Measurements from ENCODE around the gene CD276. TPM values are rescaled to one million over a fixed set of nuclear protein-coding genes. Genes with fewer than 3 reads are reported as not detected.

CD276 gene
- total RNA-seq, 1 experiment from 2014 or later: 133 TPM

DNA sequence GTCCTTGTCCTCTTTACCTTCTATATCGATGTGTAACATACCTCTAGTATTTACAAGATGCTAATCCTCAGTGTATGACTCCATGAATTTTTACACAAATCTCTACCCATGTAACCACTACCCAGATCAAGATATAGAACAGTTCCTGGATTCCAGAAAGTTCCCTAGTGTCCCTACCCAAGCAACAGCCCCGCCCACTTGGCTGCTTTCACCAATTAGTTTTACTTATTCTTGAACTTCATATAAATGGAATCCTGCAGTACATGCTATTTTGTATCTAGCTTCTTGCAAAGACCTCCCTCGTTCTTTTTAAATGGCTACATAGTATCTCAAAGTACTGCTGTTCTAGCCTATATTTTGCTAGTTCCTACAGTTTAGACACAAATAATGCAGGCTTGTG, 33.0 kb downstream of the CD276 start:
- Histone ChIP-seq H4K91ac (ENCODE audit: insufficient read length, low read depth, low read length) (no peak overlapping the region), H2AK5ac (ENCODE audit: insufficient read length, low read length) (no peak overlapping the region), H3K4ac (ENCODE audit: low read depth, low read length) (no peak overlapping the region), H3T11ph (ENCODE audit: low read length) (no peak overlapping the region), H3K27ac (ENCODE audit: insufficient read length, low read depth, low read length) (no peak overlapping the region), H4K20me1 (ENCODE audit: control insufficient read depth, insufficient read depth, insufficient read length) (no peaks in the 10 kb centered on the region), H3K23me2 (ENCODE audit: insufficient read length, low read depth, low read length, poor library complexity, severe bottlenecking) (no peaks in the 10 kb centered on the region), H2BK20ac (ENCODE audit: low read depth, low read length, poor library complexity, severe bottlenecking) (no peak overlapping the region), H3K14ac (ENCODE audit: insufficient read depth, low read length) (no peak overlapping the region), H2BK120ac (ENCODE audit: low read depth, low read length, poor library complexity, severe bottlenecking) (no peak overlapping the region), H3K4me2 (ENCODE audit: insufficient read depth, insufficient read length, low read length) (no peak overlapping the region), H3K79me2 (ENCODE audit: insufficient read depth, low read length) (no peaks in the 10 kb centered on the region), H3K18ac (ENCODE audit: insufficient read length, low read depth, low read length) (no peak overlapping the region), H3K9ac (ENCODE audit: extremely low read depth, insufficient read length, low read length) (no peak overlapping the region), H3K4me1 (ENCODE audit: insufficient read depth, low read length) (no peaks in the 10 kb centered on the region), H2BK12ac (ENCODE audit: insufficient read length, low read depth, low read length) (no peak overlapping the region), H4K5ac (ENCODE audit: insufficient read length, low read depth, low read length) (no peak overlapping the region), H3K56ac (ENCODE audit: insufficient read length, low read depth, low read length) (no peak overlapping the region), H2AFZ (ENCODE audit: low read length) (no peak overlapping the region), H3K79me1 (ENCODE audit: insufficient read depth, low read depth, low read length, poor library complexity, severe bottlenecking) (no peaks in the 10 kb centered on the region), H3K9me3 (ENCODE audit: control insufficient read depth, low read depth, low read length) (no peaks in the 10 kb centered on the region), H3K27me3 (ENCODE audit: insufficient read depth, low read length) (no peaks in the 10 kb centered on the region; the same call in 1 of the 2 replicates), H3K23ac (ENCODE audit: insufficient read length, low read depth, low read length) (no peak overlapping the region), H2BK15ac (ENCODE audit: low read depth, low read length) (no peak overlapping the region), H2BK5ac (ENCODE audit: insufficient read length, low read length) (no peak overlapping the region), H4K8ac (replicated peaks; ENCODE audit: insufficient read length, low read depth, low read length) (no peak overlapping the region)
- Mint-ChIP-seq H3K36me3 (ENCODE audit: insufficient read depth in 1 of 3, low read depth in 3 of 3) (peaks cover 9 to 21% (median 17%) of the 10 kb centered on the region in 3 experiments; a peak in 6 of 7 replicates), H3K27ac (no peak overlapping the region), H3K4me3 (no peak overlapping the region), H3K9me3 (no peaks in the 10 kb centered on the region), H3K4me1 (peaks cover 3 to 5% of the 10 kb centered on the region in 2 experiments; a peak in 2 of 4 replicates), H3K27me3 (ENCODE audit: low read depth) (no peaks in the 10 kb centered on the region; the same call in 1 of the 2 replicates)
- TF ChIP-seq, protein P1, sequence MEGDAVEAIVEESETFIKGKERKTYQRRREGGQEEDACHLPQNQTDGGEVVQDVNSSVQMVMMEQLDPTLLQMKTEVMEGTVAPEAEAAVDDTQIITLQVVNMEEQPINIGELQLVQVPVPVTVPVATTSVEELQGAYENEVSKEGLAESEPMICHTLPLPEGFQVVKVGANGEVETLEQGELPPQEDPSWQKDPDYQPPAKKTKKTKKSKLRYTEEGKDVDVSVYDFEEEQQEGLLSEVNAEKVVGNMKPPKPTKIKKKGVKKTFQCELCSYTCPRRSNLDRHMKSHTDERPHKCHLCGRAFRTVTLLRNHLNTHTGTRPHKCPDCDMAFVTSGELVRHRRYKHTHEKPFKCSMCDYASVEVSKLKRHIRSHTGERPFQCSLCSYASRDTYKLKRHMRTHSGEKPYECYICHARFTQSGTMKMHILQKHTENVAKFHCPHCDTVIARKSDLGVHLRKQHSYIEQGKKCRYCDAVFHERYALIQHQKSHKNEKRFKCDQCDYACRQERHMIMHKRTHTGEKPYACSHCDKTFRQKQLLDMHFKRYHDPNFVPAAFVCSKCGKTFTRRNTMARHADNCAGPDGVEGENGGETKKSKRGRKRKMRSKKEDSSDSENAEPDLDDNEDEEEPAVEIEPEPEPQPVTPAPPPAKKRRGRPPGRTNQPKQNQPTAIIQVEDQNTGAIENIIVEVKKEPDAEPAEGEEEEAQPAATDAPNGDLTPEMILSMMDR (conservative IDR thresholded peaks at IDR 0.05): no peak
- no CpG with 5 or more reads among the region's 3 CpGs for WGBS (ENCODE audit: extremely low coverage, insufficient read length, low lambda C conversion rate)
- no peak for DNase-seq
